ENCODE data around the gene GNE. TPM values are rescaled to one million over a fixed set of nuclear protein-coding genes. Genes with fewer than 3 reads are reported as not detected.

GNE gene
- total and polyA plus RNA-seq, 10 of the 15 experiments (the other 5 are each of a cell fraction or from before 2014, with no cell fraction given) = 4.1 to 13.6 (median 10.7) TPM

DNA sequence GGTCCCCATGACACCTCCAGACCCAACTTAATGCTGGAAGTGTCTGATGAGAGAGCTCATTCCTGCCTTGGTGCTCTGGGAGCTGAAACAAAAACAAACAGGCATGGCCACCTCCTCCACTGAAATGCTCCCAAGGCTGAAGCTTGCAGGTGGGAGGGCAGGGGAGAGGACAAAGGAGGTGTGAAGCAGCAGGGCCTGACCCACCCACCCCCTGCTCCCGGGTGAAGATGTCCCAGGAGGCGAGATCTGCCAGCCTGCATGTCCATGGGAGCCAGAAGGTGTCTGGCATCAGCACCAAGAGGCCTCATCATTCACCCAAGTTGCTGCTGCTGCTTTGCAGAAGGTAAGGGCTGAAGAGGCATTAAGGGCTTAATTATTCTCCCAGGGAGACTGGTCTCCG lies 93.3 kb downstream of the GNE start:
- no peaks in the 10 kb centered on the region for H3K79me2 ChIP-seq (ENCODE audit: control insufficient read depth, insufficient read depth, low read length)
- CTCF ChIA-PET = interaction anchor here (0.6 to 7.8 kb wide), 11 partner anchors 9 to 68 kb away, joined by 3 to 258 read pairs (median 6); no protein-coding TSS in a partner anchor
- no TSS peak for BruUV-seq (replicated peaks)
- no peaks in the 10 kb centered on the region for H3K36me3 ChIP-seq (ENCODE audit: control insufficient read depth in 2 of 2, insufficient read depth in 2 of 2, low read length in 1 of 2)
- H3K9ac ChIP-seq (ENCODE audit: control insufficient read depth, insufficient read depth, low read length) = no peak overlapping the region
- SMC1A ChIA-PET (ENCODE audit: uncharacterized antibody, unreplicated experiment) = interaction anchor here (1.1 to 9.1 kb wide), 2 partner anchors 15 to 62 kb away, joined by 4 to 134 read pairs; no protein-coding TSS in a partner anchor
- FAIRE-seq (no peak), ATAC-seq (no peak), DNase-seq (ENCODE audit: low read depth, low spot score) (no peak)
- H3K4me2 ChIP-seq (ENCODE audit: control insufficient read depth, insufficient read depth) = no peak overlapping the region
- peaks cover 3% of the 10 kb centered on the region; the same call in 1 of the 2 replicates for H3K4me1 ChIP-seq (ENCODE audit: control insufficient read depth, insufficient read depth, low read length)
- intact Hi-C loops (cut with micrococcal nuclease; ENCODE audit: unreplicated experiment) = loop anchor here (10.0 kb wide), 1 partner anchor 130 kb away; the partner anchor contains the start of gene RECK
- WGBS (ENCODE audit: insufficient coverage, insufficient replicate concordance, low lambda C conversion rate, missing lambda C conversion rate) = 31% methylated on average over 3 of the region's 3 CpGs
- no peak for TF ChIP-seq NFIC (IDR thresholded peaks at IDR 0.05; ENCODE audit: low read depth, low read length)
- no peak for TF ChIP-seq YBX1 (IDR thresholded peaks at IDR 0.05)
- no peak for TF ChIP-seq ZNF274 (IDR thresholded peaks at IDR 0.05; ENCODE audit: insufficient read depth, insufficient read length)
- no peak for TF ChIP-seq GABPA (IDR thresholded peaks at IDR 0.05; ENCODE audit: low read depth)
- TF ChIP-seq ZNF622 (IDR thresholded peaks at IDR 0.05) = no peak
- TF ChIP-seq NFYB (IDR thresholded peaks at IDR 0.05; ENCODE audit: insufficient read depth, low read depth, low read length) = no peak
- TF ChIP-seq NRF1 (conservative IDR thresholded peaks at IDR 0.05; ENCODE audit: low read depth, low read length) = no peak
- TF ChIP-seq RELB (IDR thresholded peaks at IDR 0.05; ENCODE audit: low read depth) = no peak
- no peak for TF ChIP-seq CEBPZ (IDR thresholded peaks at IDR 0.05; ENCODE audit: low read depth, low read length)
- TF ChIP-seq SUZ12 (IDR thresholded peaks at IDR 0.05; ENCODE audit: unreplicated experiment) = no peak
- no peak for TF ChIP-seq POLR2AphosphoS2 (IDR thresholded peaks at IDR 0.05; ENCODE audit: low read depth, low read length)
- TF ChIP-seq CBX5 (IDR thresholded peaks at IDR 0.05; ENCODE audit: low read depth) = no peak
- no peak for TF ChIP-seq HSF1 (IDR thresholded peaks at IDR 0.05; ENCODE audit: low read depth, low read length)
- TF ChIP-seq GATAD2B (conservative IDR thresholded peaks at IDR 0.05; ENCODE audit: low read depth) = no peak
- H4K20me1 ChIP-seq (ENCODE audit: control insufficient read depth, insufficient read depth) = no peaks in the 10 kb centered on the region
- no peaks in the 10 kb centered on the region; a peak in 2 of 4 replicates for H3K27me3 ChIP-seq (replicated peaks in 1 of 2; ENCODE audit: control insufficient read depth in 2 of 2, insufficient read depth in 2 of 2, low read length in 1 of 2)
- in situ Hi-C loops (cut with MboI) = loop anchor here (5.0 kb wide), 1 partner anchor 63 kb away; no protein-coding TSS in a partner anchor
- no peak overlapping the region for H3K27ac ChIP-seq (ENCODE audit: control insufficient read depth, insufficient read depth)
- no peak overlapping the region for H3K4me3 ChIP-seq
- POLR2A ChIA-PET = no interaction called here
- no peak overlapping the region for H2AFZ ChIP-seq (ENCODE audit: control insufficient read depth, low read depth, low read length)
- no peaks in the 10 kb centered on the region for H3K9me3 ChIP-seq (replicated peaks; ENCODE audit: control insufficient read depth, insufficient read depth, low read length)
- RAD21 ChIA-PET (ENCODE audit: unreplicated experiment) = interaction anchor here (7.2 kb wide), 1 partner anchor 63 kb away, joined by 105 read pairs; no protein-coding TSS in a partner anchor

Measured in GM12878 (cell line).